HFFc6 (cell line): ENCODE measurements around the gene LRCH2. TPM values are rescaled to one million over a fixed set of nuclear protein-coding genes. Genes with fewer than 3 reads are reported as not detected.
A peak's percentile ranks its signal among the peaks of the same experiment; 100 is the strongest.

Experiments
- DNase-seq: peaks from one replicate; pipeline ENCODE4 v3.0.0-alpha.2; 2018
- H3K27ac Mint-ChIP-seq: 2 replicates; pipeline ENCODE4 v1.8.0; 2020; ENCODE audit warnings: mild to moderate bottlenecking, mixed read lengths
- H3K27me3 Mint-ChIP-seq: 2 replicates; pipeline ENCODE4 v1.8.0; 2021; ENCODE audit warnings: mild to moderate bottlenecking, moderate library complexity, mixed read lengths; ENCODE audit not compliant: insufficient read depth
- H3K36me3 Mint-ChIP-seq: 2 replicates; pipeline ENCODE4 v1.8.0; 2021; ENCODE audit warnings: low read depth, mixed read lengths
- H3K4me1 Mint-ChIP-seq: 2 replicates; pipeline ENCODE4 v1.8.0; 2020; ENCODE audit warnings: low read depth, mixed read lengths
- H3K4me3 Mint-ChIP-seq: 2 replicates; pipeline ENCODE4 v1.8.0; 2020; ENCODE audit warnings: mild to moderate bottlenecking, moderate library complexity, mixed read lengths
- H3K9me3 Mint-ChIP-seq: 2 replicates; pipeline ENCODE4 v1.8.0; 2020; ENCODE audit warnings: mild to moderate bottlenecking, mixed read lengths
- total RNA-seq, 6 experiments: library from RNA; stranded (reverse); fragmentation: NEBNext Ultra II Directional; extraction: Animal tissue kit (Norgen Biotek cat#: 25700); gene quantifications; 2 replicates in 1 of 6; 3 replicates in 5 of 6; pipeline ENCODE4 v1.2.3, GENCODE V29; 2021
- TF ChIP-seq, protein P1 (sequence below): fragments of 200-600 bp; sonication (generic); IDR thresholded peaks from 2 replicates; pipeline ENCODE4 v1.5.0; 2021; ENCODE audit warnings: antibody characterized with exemption, mild to moderate bottlenecking

The LRCH2 gene
- total RNA-seq, 6 experiments from 2014 or later, result 5.7 to 8.9 (median 7.0) TPM

DNA sequence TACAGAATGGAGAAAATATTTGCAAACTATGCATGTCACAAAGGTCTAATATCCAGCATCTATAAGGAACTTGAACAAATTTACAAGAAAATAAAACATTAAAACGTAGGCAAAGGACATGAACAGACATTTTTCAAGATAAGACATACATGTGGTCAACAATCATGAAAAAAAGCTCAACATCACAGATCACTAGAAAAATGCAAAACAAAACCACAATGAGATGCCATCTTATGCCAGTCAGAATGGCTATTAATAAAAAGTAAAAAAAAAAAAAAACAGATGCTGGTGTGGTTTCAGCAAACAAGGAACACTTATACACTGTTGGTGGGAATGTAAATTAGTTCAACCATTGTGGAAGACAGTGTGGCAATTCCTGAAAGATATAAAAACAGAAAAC, 140.7 kb downstream of the LRCH2 start:
- peaks cover 20% of the 10 kb centered on the region; the same call in 1 of the 2 replicates for H3K4me1 Mint-ChIP-seq
- no peaks in the 10 kb centered on the region for H3K9me3 Mint-ChIP-seq
- H3K4me3 Mint-ChIP-seq, result no peak overlapping the region
- no peaks in the 10 kb centered on the region; the same call in 1 of the 2 replicates for H3K36me3 Mint-ChIP-seq
- peak; percentile 1 for DNase-seq
- no peaks in the 10 kb centered on the region; the same call in 1 of the 2 replicates for H3K27me3 Mint-ChIP-seq
- H3K27ac Mint-ChIP-seq, result no peak overlapping the region
- TF ChIP-seq, protein P1, sequence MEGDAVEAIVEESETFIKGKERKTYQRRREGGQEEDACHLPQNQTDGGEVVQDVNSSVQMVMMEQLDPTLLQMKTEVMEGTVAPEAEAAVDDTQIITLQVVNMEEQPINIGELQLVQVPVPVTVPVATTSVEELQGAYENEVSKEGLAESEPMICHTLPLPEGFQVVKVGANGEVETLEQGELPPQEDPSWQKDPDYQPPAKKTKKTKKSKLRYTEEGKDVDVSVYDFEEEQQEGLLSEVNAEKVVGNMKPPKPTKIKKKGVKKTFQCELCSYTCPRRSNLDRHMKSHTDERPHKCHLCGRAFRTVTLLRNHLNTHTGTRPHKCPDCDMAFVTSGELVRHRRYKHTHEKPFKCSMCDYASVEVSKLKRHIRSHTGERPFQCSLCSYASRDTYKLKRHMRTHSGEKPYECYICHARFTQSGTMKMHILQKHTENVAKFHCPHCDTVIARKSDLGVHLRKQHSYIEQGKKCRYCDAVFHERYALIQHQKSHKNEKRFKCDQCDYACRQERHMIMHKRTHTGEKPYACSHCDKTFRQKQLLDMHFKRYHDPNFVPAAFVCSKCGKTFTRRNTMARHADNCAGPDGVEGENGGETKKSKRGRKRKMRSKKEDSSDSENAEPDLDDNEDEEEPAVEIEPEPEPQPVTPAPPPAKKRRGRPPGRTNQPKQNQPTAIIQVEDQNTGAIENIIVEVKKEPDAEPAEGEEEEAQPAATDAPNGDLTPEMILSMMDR, result no peak

DNA sequence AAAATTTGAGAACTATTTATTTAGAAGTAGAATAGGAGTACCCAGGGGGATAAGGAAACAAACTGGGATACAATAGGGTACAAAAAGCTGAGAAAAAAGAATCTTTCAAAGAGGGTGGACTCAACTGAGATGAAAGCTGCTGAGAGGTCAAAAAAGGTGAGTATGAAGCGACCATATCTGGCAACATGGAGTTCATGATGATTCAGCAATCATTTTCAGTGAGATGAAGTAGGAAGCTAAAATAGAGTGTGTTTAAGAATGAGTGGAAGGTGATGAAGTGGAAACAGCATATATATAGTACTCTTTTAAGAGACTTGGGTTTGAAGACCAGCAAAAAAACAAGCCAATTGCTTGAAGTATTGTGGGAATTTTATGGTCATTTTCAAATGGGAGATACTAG, 144.5 kb downstream of the LRCH2 start:
- H3K4me1 Mint-ChIP-seq, result peaks cover 13% of the 10 kb centered on the region; the same call in 1 of the 2 replicates
- peaks cover 3% of the 10 kb centered on the region; the same call in 1 of the 2 replicates for H3K9me3 Mint-ChIP-seq
- TF ChIP-seq, protein P1, result no peak
- H3K36me3 Mint-ChIP-seq, result no peaks in the 10 kb centered on the region; the same call in 1 of the 2 replicates
- DNase-seq, result no peak
- no peak overlapping the region for H3K4me3 Mint-ChIP-seq
- H3K27me3 Mint-ChIP-seq, result no peaks in the 10 kb centered on the region
- H3K27ac Mint-ChIP-seq, result no peak overlapping the region

DNA sequence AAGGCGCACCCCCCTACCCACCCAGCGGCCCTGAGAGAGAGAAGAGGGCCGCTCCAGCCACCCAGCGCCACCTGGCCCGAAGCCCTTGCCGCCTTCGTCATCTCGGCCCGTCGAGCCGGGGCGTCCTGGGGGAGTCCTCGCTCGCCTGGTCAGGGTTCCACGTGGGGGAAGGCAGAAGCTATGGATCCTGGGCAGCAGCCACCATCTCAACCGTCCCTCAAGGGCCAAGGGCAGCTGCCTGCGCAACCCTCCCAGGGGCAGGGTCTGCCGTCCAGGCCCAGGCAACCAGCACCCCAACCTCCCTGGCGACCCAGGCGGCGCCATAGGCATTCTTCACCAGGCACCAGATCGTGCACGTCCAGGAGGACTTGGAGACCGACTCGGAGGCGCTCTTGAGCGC, 165.0 kb downstream of the LRCH2 start:
- no peak overlapping the region for H3K27ac Mint-ChIP-seq
- no peaks in the 10 kb centered on the region for H3K27me3 Mint-ChIP-seq
- TF ChIP-seq, protein P1, result no peak
- peaks cover 21% of the 10 kb centered on the region for H3K4me1 Mint-ChIP-seq
- H3K4me3 Mint-ChIP-seq, result no peak overlapping the region
- no peak for DNase-seq
- no peaks in the 10 kb centered on the region for H3K9me3 Mint-ChIP-seq
- H3K36me3 Mint-ChIP-seq, result no peaks in the 10 kb centered on the region

DNA sequence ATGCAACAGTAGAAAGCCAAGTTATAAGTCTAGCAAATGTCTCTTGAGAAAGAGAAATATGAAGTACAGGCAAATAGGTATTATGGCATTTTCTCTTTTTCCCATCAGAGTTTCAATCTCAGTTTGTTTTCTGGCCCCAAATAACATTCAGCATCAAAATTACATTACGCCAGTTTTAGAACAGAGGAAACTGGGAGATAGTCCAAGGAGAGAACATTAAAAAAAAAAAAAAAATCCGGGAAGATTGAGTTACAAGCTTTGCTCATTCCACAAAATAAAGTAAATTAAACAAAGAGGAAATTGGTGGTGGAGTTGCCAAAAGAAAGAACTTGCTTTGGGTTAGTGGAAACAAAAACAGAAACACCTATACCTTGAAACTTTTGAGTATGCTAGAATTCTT, 166.1 kb downstream of the LRCH2 start:
- Mint-ChIP-seq H3K4me3 (peak overlapping the region; percentile 43), H3K27me3 (no peaks in the 10 kb centered on the region), H3K36me3 (no peaks in the 10 kb centered on the region), H3K9me3 (no peaks in the 10 kb centered on the region), H3K27ac (peak overlapping the region; percentile 67), H3K4me1 (peaks cover 21% of the 10 kb centered on the region)
- DNase-seq, result no peak
- TF ChIP-seq, protein P1, result no peak

DNA sequence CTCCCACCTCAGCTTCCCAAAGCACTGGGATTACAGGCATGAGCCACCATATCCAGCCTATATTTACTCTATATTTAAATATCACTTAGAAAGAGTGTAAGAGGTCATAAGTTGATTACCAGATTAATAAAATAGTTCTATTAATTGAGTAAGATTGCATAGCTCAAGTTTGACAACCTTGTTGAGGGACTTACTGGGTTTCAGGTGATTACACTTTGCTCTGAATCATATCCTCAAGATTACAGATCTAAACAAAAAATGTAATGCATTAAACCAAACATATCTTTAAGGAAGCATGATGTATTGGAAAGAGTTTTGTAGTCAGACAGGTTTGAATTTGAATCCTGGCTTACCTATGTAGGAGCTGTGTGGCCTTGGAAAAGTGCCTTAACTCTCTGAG, 168.6 kb downstream of the LRCH2 start:
- peaks cover 9% of the 10 kb centered on the region; the same call in 1 of the 2 replicates for H3K36me3 Mint-ChIP-seq
- no peak overlapping the region for H3K4me3 Mint-ChIP-seq
- peaks cover 4% of the 10 kb centered on the region; the same call in 1 of the 2 replicates for H3K9me3 Mint-ChIP-seq
- H3K27me3 Mint-ChIP-seq, result no peaks in the 10 kb centered on the region
- TF ChIP-seq, protein P1, result no peak
- peaks cover 27% of the 10 kb centered on the region for H3K4me1 Mint-ChIP-seq
- no peak overlapping the region for H3K27ac Mint-ChIP-seq
- no peak for DNase-seq

Other genes with a start within 250 kb of the LRCH2 start
- gene IL13RA2, start 216.5 kb downstream of the LRCH2 start, total RNA-seq, result 1 to 10 TPM; 6.6 to 9.5 (median 7.3) TPM
- gene RBMXL3, start 44.7 kb downstream of the LRCH2 start, total RNA-seq, result not detected
- not detected for gene LUZP4, start 55.6 kb upstream of the LRCH2 start, total RNA-seq